ENCODE results near the gene GRHL1.

The GRHL1 gene

DNA sequence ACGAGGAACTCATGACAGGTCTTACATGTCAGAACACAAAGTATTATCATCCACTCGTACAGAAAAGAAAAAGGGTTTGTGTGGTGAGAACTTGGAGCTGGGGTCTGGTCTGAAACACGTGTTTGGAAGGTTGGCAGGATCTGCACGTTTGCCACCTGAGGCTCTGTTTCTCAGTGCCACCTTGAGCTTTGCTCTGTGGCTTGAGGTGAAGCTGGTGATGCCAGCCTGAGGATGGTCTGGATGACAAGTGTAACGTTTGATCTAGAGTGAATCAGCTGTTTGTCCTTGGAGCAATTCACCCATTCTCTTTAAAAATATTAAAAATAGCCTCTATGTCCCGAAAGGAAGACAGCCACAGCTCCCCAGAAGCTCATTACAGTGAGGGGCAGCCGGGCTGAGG lies 46.4 kb downstream of the GRHL1 start:
- TF ChIP-seq CTCF (conservative IDR thresholded peaks at IDR 0.05; ENCODE audit: low read depth, low read length): no peak
- no peak for DNase-seq (ENCODE audit: low read depth)
- no peak overlapping the region for H3K4me3 ChIP-seq (ENCODE audit: low read length)

DNA sequence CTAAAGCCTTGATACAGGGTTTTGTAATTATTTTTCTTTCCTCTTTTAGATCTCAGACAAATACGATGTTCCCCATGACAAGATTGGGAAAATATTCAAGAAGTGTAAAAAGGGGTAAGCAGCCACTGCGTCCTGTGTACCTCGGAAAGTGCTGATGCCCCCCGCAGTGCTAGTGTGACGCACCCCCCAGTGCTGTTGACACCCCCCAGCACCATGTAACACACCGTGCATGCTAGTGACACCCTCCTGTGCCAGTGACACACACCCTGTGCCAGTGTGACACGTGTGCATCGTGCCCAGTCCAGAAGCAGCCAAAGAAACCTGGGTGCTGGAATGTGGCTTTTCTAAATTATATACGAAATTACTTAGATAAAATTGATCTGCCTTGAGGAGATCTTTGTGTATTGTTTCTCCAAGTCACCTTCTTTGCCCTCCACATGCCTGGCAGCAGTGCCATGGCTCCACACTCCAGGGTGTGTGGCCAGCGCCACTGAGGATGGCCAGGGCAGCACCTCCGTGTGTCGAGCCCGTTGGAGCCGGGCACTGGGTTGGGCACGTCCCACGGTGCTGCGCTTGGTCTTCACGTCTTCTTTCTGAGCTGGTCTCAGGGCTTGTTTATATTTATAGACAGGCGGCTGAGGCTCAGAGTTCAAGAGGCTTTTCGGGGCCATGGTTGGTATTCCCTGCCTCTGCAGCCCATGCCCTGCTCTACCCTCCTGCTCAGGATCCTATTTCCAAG lies 47.6 kb downstream of the GRHL1 start:
- DNase-seq (ENCODE audit: low read depth): no peak
- TF ChIP-seq CTCF (conservative IDR thresholded peaks at IDR 0.05; ENCODE audit: low read depth, low read length): no peak
- no peak overlapping the region for H3K4me3 ChIP-seq (ENCODE audit: low read length)

DNA sequence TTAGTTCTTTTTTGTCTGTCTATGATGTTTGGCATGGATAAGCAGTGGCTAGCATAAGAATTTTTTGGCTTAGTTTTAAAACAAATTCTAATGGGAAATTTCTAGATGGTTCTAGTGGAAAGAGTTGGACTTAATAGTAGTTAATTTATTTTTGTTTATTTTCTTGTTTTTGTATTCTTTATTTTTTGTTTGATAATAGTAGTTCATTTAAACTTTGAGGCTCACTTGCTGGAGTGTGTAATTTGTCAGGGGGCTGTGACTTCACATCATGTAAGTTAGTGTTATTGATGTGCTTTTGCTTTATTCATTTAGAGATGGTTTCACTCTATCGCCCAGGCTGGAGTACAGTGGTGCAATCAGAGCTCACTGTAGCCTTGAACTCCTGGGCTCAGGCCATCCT lies 48.2 kb downstream of the GRHL1 start:
- DNase-seq (ENCODE audit: low read depth): no peak
- no peak for TF ChIP-seq CTCF (conservative IDR thresholded peaks at IDR 0.05; ENCODE audit: low read depth, low read length)
- H3K4me3 ChIP-seq (ENCODE audit: low read length): no peak overlapping the region

DNA sequence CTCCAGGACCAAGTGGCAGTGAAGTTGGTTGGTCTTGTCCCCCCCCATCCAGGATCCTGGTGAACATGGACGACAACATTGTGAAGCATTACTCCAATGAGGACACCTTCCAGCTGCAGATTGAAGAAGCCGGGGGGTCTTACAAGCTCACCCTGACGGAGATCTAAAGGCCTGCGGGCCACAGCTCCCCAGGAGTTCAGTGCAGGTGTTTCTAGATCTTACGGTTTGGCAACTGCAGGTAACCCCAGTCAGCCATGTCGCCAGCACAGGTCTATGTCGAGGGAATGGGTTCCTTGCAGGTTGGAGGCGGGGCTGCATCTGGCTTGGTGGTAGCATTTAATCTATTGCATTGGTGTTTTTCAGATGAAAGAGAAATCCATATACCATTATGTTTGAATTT lies 49.0 kb downstream of the GRHL1 start:
- no peak for TF ChIP-seq CTCF (conservative IDR thresholded peaks at IDR 0.05; ENCODE audit: low read depth, low read length)

DNA sequence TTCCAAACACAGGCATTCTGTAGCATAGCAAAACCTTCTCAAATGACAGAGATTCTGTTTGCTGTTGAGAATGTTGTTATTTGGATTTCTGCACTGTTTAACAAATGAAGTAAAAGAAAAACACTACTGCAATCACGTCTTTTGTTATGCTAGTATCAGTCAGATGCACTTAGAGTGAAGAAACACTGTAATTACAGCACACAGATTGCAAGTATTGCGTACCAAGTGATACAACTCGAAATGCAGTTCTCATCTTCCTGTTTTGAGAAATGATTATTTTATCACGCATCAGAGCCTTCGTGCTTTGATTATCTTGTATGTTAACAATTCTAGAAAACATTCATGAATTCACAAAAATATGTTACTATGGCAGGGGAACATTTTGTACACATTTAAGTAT lies 50.1 kb downstream of the GRHL1 start:
- DNase-seq (ENCODE audit: low read depth): no peak
- no peak for TF ChIP-seq CTCF (conservative IDR thresholded peaks at IDR 0.05; ENCODE audit: low read depth, low read length)
- no peak overlapping the region for H3K4me3 ChIP-seq (ENCODE audit: low read length)

More for the DNA sequence above, 49.0 kb downstream of the GRHL1 start:
- no peak overlapping the region for H3K4me3 ChIP-seq (ENCODE audit: low read length)
- no peak for DNase-seq (ENCODE audit: low read depth)

- TF ChIP-seq CTCF (conservative IDR thresholded peaks at IDR 0.05; ENCODE audit: low read depth, low read length): no peak
- no peak for DNase-seq (ENCODE audit: low read depth)
- H3K4me3 ChIP-seq (ENCODE audit: low read length): no peak overlapping the region
Measured at GRCh38 chr2:10002109-10002508, 50.6 kb downstream of the GRHL1 start.

GRCh38 chr2:10002681-10003080 lies 51.2 kb downstream of the GRHL1 start:
- TF ChIP-seq CTCF (conservative IDR thresholded peaks at IDR 0.05; ENCODE audit: low read depth, low read length): no peak

More at GRCh38 chr2:10002681-10003080, 51.2 kb downstream of the GRHL1 start:
- DNase-seq (ENCODE audit: low read depth): no peak
- H3K4me3 ChIP-seq (ENCODE audit: low read length): no peak overlapping the region
